HG03159 (cell line): Measurements from ENCODE around the gene MEGF8.
A peak's percentile ranks its signal among the peaks of the same experiment; 100 is the strongest.

Experiments used
- ATAC-seq: cut with Tn5 transposase; IDR thresholded peaks from one replicate; pipeline ENCODE4 v1.9.1; 2021; ENCODE audit warnings: mild to moderate bottlenecking, moderate library complexity; ENCODE audit not compliant: unreplicated experiment

The MEGF8 gene

GRCh38 chr19:42410371-42410770 is 84.9 kb downstream of the MEGF8 start:
- no peak for ATAC-seq

- no peak for ATAC-seq
Measured at GRCh38 chr19:42411581-42412178, 86.2 kb downstream of the MEGF8 start.

- ATAC-seq: no peak
Measured at GRCh38 chr19:42412227-42412626, 86.8 kb downstream of the MEGF8 start.

GRCh38 chr19:42412661-42413076 is 87.2 kb downstream of the MEGF8 start:
- no peak for ATAC-seq

- ATAC-seq: no peak
Measured at GRCh38 chr19:42419309-42419708, 93.9 kb downstream of the MEGF8 start.

- ATAC-seq: no peak
Measured at GRCh38 chr19:42420055-42420544, 94.7 kb downstream of the MEGF8 start.

- no peak for ATAC-seq
Measured at GRCh38 chr19:42421101-42421500, 95.7 kb downstream of the MEGF8 start.

- no peak for ATAC-seq
Measured at GRCh38 chr19:42421591-42422031, 96.2 kb downstream of the MEGF8 start.

- peak; percentile 11 for ATAC-seq
Measured at GRCh38 chr19:42422092-42422900, 96.9 kb downstream of the MEGF8 start.

- peak; percentile 42 for ATAC-seq
Measured at GRCh38 chr19:42422901-42423461, 97.5 kb downstream of the MEGF8 start.

- peak; percentile 77 for ATAC-seq
Measured at GRCh38 chr19:42423462-42424344, 98.3 kb downstream of the MEGF8 start.

GRCh38 chr19:42424345-42424707 is 98.9 kb downstream of the MEGF8 start:
- no peak for ATAC-seq

- no peak for ATAC-seq
Measured at GRCh38 chr19:42424712-42425131, 99.3 kb downstream of the MEGF8 start.

- ATAC-seq: no peak
Measured at GRCh38 chr19:42426643-42427042, 101.2 kb downstream of the MEGF8 start.

- no peak for ATAC-seq
Measured at GRCh38 chr19:42427313-42427712, 101.9 kb downstream of the MEGF8 start, which contains the start of gene LIPE. Gene LIPE (minus strand): TSS chr19:42427388. CDS start chr19:42427149, 239 bp downstream.
